ENCODE data around the gene RMI2.

Gene RMI2

DNA sequence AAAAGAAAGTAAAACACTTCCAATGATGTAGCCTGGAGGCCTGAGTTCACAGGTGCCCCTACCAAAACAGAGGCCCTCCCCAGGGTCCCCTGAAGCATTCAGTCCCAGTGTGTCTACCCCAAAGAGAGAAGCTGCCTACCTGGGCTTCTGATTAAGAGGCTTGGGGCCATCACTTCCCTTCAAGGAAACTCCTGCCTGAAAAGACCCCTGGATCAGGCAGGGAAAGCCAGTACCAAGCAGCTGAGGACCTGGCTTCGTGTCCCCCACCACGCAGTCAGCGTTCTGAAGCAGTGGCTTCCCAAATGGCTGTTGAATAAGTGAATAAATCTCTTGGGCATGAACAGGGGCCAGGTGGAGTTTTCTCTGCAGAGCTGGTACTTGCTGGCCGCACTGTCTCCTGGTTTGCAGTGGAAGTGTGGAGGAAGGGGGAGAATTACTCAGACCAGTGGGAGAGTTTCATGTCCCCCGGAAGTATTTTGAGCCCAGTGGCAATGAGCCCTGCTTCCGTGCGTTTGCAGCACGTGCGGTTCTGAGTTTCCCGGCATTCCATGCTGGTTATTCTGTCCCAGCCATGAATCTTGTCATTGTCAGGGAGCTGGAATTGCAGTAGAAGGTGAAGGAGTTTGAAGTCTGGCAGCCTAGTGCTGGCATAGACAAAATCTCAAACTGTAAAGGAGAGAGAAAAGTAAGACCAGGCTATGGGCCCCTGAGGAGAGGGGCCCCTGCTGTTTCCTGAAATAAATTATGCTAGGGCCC lies 27.0 kb downstream of the RMI2 start (continued):
- TF ChIP-seq, protein P1, sequence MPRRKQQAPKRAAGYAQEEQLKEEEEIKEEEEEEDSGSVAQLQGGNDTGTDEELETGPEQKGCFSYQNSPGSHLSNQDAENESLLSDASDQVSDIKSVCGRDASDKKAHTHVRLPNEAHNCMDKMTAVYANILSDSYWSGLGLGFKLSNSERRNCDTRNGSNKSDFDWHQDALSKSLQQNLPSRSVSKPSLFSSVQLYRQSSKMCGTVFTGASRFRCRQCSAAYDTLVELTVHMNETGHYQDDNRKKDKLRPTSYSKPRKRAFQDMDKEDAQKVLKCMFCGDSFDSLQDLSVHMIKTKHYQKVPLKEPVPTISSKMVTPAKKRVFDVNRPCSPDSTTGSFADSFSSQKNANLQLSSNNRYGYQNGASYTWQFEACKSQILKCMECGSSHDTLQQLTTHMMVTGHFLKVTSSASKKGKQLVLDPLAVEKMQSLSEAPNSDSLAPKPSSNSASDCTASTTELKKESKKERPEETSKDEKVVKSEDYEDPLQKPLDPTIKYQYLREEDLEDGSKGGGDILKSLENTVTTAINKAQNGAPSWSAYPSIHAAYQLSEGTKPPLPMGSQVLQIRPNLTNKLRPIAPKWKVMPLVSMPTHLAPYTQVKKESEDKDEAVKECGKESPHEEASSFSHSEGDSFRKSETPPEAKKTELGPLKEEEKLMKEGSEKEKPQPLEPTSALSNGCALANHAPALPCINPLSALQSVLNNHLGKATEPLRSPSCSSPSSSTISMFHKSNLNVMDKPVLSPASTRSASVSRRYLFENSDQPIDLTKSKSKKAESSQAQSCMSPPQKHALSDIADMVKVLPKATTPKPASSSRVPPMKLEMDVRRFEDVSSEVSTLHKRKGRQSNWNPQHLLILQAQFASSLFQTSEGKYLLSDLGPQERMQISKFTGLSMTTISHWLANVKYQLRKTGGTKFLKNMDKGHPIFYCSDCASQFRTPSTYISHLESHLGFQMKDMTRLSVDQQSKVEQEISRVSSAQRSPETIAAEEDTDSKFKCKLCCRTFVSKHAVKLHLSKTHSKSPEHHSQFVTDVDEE (CRISPR knock-in tag; IDR thresholded peaks at IDR 0.05) = no peak
- TF ChIP-seq, protein P2, sequence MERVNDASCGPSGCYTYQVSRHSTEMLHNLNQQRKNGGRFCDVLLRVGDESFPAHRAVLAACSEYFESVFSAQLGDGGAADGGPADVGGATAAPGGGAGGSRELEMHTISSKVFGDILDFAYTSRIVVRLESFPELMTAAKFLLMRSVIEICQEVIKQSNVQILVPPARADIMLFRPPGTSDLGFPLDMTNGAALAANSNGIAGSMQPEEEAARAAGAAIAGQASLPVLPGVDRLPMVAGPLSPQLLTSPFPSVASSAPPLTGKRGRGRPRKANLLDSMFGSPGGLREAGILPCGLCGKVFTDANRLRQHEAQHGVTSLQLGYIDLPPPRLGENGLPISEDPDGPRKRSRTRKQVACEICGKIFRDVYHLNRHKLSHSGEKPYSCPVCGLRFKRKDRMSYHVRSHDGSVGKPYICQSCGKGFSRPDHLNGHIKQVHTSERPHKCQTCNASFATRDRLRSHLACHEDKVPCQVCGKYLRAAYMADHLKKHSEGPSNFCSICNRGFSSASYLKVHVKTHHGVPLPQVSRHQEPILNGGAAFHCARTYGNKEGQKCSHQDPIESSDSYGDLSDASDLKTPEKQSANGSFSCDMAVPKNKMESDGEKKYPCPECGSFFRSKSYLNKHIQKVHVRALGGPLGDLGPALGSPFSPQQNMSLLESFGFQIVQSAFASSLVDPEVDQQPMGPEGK (CRISPR knock-in tag; IDR thresholded peaks at IDR 0.05; ENCODE audit: borderline replicate concordance) = no peak

DNA sequence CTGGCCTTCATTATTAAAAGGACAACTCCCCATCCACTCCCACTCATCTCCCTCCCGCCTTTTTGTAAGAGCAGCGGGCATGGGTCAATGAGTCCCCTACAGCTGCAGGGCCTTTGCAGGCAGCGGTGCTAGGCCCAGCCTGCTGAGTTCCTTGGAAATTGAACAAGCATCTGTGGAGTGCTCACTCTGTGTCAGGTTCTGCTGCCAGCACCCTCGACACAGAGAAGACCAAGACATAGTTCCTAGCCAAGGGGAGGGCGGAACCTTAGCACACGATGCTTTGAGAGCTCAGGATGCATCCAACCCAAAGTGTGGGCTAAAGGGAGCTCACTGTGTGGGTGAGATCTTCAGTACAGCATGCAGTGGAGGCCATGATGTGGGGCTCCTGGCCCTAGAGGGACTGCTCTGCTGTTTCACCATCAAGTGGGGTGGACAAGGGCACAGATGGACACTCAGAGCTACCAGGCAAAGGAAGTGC lies 27.6 kb downstream of the RMI2 start:
- no peak for ATAC-seq
- TF ChIP-seq ZFP30 (CRISPR knock-in tag; IDR thresholded peaks at IDR 0.05) (no peak), GLIS3 (CRISPR knock-in tag; IDR thresholded peaks at IDR 0.05) (no peak), ISL1 (CRISPR knock-in tag; IDR thresholded peaks at IDR 0.05) (no peak), RARB (CRISPR knock-in tag; IDR thresholded peaks at IDR 0.05) (no peak), ZFP3 (CRISPR knock-in tag; IDR thresholded peaks at IDR 0.05) (no peak), TOX (CRISPR knock-in tag; IDR thresholded peaks at IDR 0.05; ENCODE audit: borderline replicate concordance) (no peak), ARNTL (CRISPR knock-in tag; IDR thresholded peaks at IDR 0.05; ENCODE audit: borderline replicate concordance, low read depth) (no peak), ZNF565 (CRISPR knock-in tag; conservative IDR thresholded peaks at IDR 0.05; ENCODE audit: low read depth) (no peak), PPARA (CRISPR knock-in tag; IDR thresholded peaks at IDR 0.05; ENCODE audit: borderline replicate concordance) (no peak), ESRRG (CRISPR knock-in tag; IDR thresholded peaks at IDR 0.05) (no peak), ZNF70 (CRISPR knock-in tag; IDR thresholded peaks at IDR 0.05) (no peak), BACH2 (CRISPR knock-in tag; IDR thresholded peaks at IDR 0.05; ENCODE audit: borderline replicate concordance) (no peak), OSR1 (CRISPR knock-in tag; IDR thresholded peaks at IDR 0.05) (no peak)
- TF ChIP-seq, protein P3, sequence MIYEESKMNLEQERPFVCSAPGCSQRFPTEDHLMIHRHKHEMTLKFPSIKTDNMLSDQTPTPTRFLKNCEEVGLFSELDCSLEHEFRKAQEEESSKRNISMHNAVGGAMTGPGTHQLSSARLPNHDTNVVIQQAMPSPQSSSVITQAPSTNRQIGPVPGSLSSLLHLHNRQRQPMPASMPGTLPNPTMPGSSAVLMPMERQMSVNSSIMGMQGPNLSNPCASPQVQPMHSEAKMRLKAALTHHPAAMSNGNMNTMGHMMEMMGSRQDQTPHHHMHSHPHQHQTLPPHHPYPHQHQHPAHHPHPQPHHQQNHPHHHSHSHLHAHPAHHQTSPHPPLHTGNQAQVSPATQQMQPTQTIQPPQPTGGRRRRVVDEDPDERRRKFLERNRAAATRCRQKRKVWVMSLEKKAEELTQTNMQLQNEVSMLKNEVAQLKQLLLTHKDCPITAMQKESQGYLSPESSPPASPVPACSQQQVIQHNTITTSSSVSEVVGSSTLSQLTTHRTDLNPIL (CRISPR knock-in tag; IDR thresholded peaks at IDR 0.05; ENCODE audit: low read depth) = no peak
- TF ChIP-seq, protein P4, sequence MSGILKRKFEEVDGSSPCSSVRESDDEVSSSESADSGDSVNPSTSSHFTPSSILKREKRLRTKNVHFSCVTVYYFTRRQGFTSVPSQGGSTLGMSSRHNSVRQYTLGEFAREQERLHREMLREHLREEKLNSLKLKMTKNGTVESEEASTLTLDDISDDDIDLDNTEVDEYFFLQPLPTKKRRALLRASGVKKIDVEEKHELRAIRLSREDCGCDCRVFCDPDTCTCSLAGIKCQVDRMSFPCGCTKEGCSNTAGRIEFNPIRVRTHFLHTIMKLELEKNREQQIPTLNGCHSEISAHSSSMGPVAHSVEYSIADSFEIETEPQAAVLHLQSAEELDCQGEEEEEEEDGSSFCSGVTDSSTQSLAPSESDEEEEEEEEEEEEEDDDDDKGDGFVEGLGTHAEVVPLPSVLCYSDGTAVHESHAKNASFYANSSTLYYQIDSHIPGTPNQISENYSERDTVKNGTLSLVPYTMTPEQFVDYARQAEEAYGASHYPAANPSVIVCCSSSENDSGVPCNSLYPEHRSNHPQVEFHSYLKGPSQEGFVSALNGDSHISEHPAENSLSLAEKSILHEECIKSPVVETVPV (CRISPR knock-in tag; IDR thresholded peaks at IDR 0.05) = no peak
- TF ChIP-seq, protein P5, sequence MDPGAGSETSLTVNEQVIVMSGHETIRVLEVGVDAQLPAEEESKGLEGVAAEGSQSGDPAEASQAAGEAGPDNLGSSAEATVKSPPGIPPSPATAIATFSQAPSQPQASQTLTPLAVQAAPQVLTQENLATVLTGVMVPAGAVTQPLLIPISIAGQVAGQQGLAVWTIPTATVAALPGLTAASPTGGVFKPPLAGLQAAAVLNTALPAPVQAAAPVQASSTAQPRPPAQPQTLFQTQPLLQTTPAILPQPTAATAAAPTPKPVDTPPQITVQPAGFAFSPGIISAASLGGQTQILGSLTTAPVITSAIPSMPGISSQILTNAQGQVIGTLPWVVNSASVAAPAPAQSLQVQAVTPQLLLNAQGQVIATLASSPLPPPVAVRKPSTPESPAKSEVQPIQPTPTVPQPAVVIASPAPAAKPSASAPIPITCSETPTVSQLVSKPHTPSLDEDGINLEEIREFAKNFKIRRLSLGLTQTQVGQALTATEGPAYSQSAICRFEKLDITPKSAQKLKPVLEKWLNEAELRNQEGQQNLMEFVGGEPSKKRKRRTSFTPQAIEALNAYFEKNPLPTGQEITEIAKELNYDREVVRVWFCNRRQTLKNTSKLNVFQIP (CRISPR knock-in tag; IDR thresholded peaks at IDR 0.05; ENCODE audit: borderline replicate concordance, low read depth) = no peak
- TF ChIP-seq, protein P2 (CRISPR knock-in tag; IDR thresholded peaks at IDR 0.05; ENCODE audit: borderline replicate concordance) = no peak

Data from SK-N-SH treated with all-trans-retinoic acid at 6 μM for 48 hours (cell line).